Fibroblast of the aortic adventitia (primary cell): ENCODE data around the gene PPP4R4. TPM values are rescaled to one million over a fixed set of nuclear protein-coding genes. Genes with fewer than 3 reads are reported as not detected.

Experiments used
- DNase-seq: peaks from one replicate; pipeline ENCODE4 v3.0.0-alpha.2; 2010; ENCODE audit warnings: low read depth
- H3K4me3 ChIP-seq: 2 replicates; pipeline ENCODE4 v1.5.1; 2011; ENCODE audit warnings: low read depth, mild to moderate bottlenecking, control low read depth, low read length, moderate library complexity
- CTCF ChIP-seq: IDR thresholded peaks from 2 replicates; pipeline ENCODE4 v1.5.1; 2011; ENCODE audit warnings: mild to moderate bottlenecking, low read length, control low read depth, inconsistent platforms; ENCODE audit not compliant: insufficient read depth
- total RNA-seq: library from RNA; depleted of rRNA; stranded (reverse); fragments of >200 nt; gene quantifications from 2 replicates; pipeline ENCODE4 v1.2.3, GENCODE V29; 2012; ENCODE audit warnings: low replicate concordance

PPP4R4 gene
- total RNA-seq, 1 donor = 7.0 TPM

DNA sequence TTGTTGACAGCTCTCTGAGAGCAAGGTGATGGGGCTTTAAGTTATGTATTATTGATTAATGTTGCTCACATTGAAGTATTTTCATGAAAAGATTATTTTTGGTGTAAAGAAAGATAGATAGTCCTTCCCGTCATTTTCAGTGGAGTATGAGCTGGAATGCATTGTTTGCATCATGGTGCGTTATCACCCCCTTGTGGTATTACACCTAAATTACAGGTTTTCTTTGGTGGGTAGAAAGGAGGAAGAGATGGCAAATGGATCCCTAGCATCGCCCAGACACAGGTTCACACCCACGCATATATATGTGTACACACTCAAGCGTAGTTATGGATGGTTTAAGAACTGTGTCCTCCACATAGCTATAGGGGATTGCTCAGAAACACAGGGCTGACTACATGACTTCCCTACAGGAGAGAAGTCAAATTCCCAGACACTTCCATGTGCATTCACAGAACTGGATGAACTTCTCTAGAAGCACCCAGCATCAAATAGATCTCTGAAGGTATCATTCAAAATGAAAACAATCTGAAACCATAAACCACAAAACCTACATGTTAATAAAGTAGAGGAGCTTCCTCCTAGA lies 133.4 kb downstream of the PPP4R4 start:
- no peak for DNase-seq
- TF ChIP-seq CTCF = peak; percentile 17
- H3K4me3 ChIP-seq = no peak overlapping the region

- H3K4me3 ChIP-seq = no peak overlapping the region
- TF ChIP-seq CTCF = no peak
- DNase-seq = no peak
Measured at GRCh38 chr14:94309721-94310120, 135.6 kb downstream of the PPP4R4 start.

DNA sequence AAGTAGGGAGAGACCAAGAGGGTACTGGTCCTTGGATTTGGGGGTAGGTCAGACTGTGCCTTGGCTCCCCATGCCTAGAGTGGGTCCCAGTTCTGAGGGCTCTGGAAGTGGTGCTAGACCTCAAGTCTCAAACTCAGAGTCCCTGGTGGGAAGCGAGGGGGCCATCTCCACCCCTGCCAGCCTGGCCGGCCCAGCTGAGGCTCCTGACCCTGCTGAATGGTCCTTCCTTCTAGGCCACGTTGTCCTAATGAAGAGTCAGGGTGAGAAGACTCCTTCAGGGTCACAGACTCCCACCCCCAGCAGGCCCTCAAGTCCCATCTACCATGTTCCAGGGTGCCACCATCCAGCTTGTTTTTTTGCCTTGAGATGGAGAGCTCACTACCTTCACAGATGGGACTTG lies 136.1 kb downstream of the PPP4R4 start:
- DNase-seq = no peak
- no peak overlapping the region for H3K4me3 ChIP-seq
- no peak for TF ChIP-seq CTCF

DNA sequence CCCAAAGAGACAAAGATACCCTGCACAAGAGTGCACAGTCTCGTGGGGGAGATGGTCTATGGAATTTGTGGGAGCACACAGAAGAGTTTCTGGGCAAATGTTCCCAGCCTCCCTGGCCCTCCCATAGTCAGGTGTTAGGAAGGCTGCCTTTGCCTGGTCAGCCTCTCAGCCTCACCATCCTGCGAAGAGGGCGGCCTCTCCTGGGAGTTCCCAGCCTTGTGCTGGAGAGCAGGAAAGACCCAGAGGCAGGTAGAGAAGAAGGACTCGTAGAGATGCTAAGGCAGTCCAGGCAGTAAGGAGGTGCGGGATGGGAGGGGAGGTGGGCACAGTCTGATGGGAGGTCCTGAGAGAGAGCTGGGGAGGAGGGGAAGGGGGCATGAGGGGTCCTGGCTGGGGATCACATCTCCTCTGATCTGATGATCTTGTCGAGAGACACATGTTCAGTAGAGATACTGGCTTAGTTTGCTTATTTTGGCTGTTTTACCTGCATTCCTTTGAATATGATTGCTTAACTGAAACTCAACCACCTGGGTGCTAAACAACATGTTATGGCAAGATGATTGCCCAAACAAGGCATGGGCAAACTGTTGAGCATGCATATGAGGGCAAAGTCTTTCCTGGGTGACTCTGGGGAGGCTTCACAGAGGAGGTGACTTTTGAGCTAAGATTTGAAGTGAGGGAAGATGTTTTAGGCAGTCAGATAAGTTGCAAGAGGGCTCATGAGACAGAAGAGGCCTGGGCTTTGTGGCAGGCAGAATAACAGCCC lies 138.5 kb downstream of the PPP4R4 start:
- TF ChIP-seq CTCF = no peak
- DNase-seq = no peak
- H3K4me3 ChIP-seq = no peak overlapping the region

GRCh38 chr14:94313991-94314655 lies 140.0 kb downstream of the PPP4R4 start:
- no peak overlapping the region for H3K4me3 ChIP-seq
- DNase-seq = peak; percentile 84
- TF ChIP-seq CTCF = no peak

- no peak for TF ChIP-seq CTCF
- DNase-seq = no peak
- no peak overlapping the region for H3K4me3 ChIP-seq
Measured at GRCh38 chr14:94314890-94315289, 140.8 kb downstream of the PPP4R4 start.
